Measurements from ENCODE around the gene PRKAR1B.

Gene PRKAR1B

GRCh38 chr7:562789-563628, 164.1 kb downstream of the PRKAR1B start:
- no peak overlapping the region for H3K4me3 ChIP-seq (ENCODE audit: low read depth, low read length)
- no peak for DNase-seq (ENCODE audit: low read depth)
- no peak for TF ChIP-seq CTCF (conservative IDR thresholded peaks at IDR 0.05; ENCODE audit: low read depth, low read length)

- no peak overlapping the region for H3K4me3 ChIP-seq (ENCODE audit: low read depth, low read length)
- no peak for TF ChIP-seq CTCF (conservative IDR thresholded peaks at IDR 0.05; ENCODE audit: low read depth, low read length)
These were observed 164.8 kb downstream of the PRKAR1B start for GRCh38 chr7:562374-562675.

GRCh38 chr7:561631-562373, 165.3 kb downstream of the PRKAR1B start:
- no peak overlapping the region for H3K4me3 ChIP-seq (ENCODE audit: low read depth, low read length)
- TF ChIP-seq CTCF (conservative IDR thresholded peaks at IDR 0.05; ENCODE audit: low read depth, low read length): no peak
- DNase-seq (ENCODE audit: low read depth): no peak

More at GRCh38 chr7:562374-562675, 164.8 kb downstream of the PRKAR1B start:
- no peak for DNase-seq (ENCODE audit: low read depth)

- no peak for DNase-seq (ENCODE audit: low read depth)
- TF ChIP-seq CTCF (conservative IDR thresholded peaks at IDR 0.05; ENCODE audit: low read depth, low read length): no peak
- H3K4me3 ChIP-seq (ENCODE audit: low read depth, low read length): no peak overlapping the region
These were observed 166.0 kb downstream of the PRKAR1B start for GRCh38 chr7:560966-561630.

GRCh38 chr7:559396-559705, 167.7 kb downstream of the PRKAR1B start:
- no peak for TF ChIP-seq CTCF (conservative IDR thresholded peaks at IDR 0.05; ENCODE audit: low read depth, low read length)
- DNase-seq (ENCODE audit: low read depth): no peak

GRCh38 chr7:557558-557881, 169.6 kb downstream of the PRKAR1B start:
- DNase-seq (ENCODE audit: low read depth): no peak
- H3K4me3 ChIP-seq (ENCODE audit: low read depth, low read length): no peak overlapping the region
- no peak for TF ChIP-seq CTCF (conservative IDR thresholded peaks at IDR 0.05; ENCODE audit: low read depth, low read length)

More at GRCh38 chr7:559396-559705, 167.7 kb downstream of the PRKAR1B start:
- no peak overlapping the region for H3K4me3 ChIP-seq (ENCODE audit: low read depth, low read length)
